Activated T-cell treated with anti-CD3 and anti-CD28 coated beads, Interleukin-2, amount 50 U/mL, for 72 hours (primary cell): ENCODE measurements around the gene UBXN6. TPM values are rescaled to one million over a fixed set of nuclear protein-coding genes. Genes with fewer than 3 reads are reported as not detected.

Experiments
- ATAC-seq, 2 donors: fragments of 150-1000 bp; cut with Tn5 transposase; replicated peaks in 1 of 2; 2 replicates each; pipeline ENCODE4 v1.10.0; 2021; ENCODE audit warnings: moderate library complexity in 2 of 2, mild to moderate bottlenecking in 1 of 2
- DNase-seq, 2 donors: peaks; one replicate each; pipeline ENCODE4 v3.0.0; 2021 to 2022; ENCODE audit warnings: mixed read lengths in 1 of 2
- H3K27ac Mint-ChIP-seq: one replicate; pipeline ENCODE4 v1.8.0; 2022; ENCODE audit warnings: mild to moderate bottlenecking, moderate library complexity, mixed read lengths
- H3K27me3 Mint-ChIP-seq: one replicate; pipeline ENCODE4 v1.8.0; 2022; ENCODE audit warnings: low read depth, mixed read lengths
- H3K36me3 Mint-ChIP-seq, 2 donors: one replicate each; pipeline ENCODE4 v1.8.0; 2022; ENCODE audit warnings: mixed read lengths in 2 of 2, mild to moderate bottlenecking in 1 of 2; ENCODE audit not compliant: insufficient read depth in 2 of 2
- H3K4me1 Mint-ChIP-seq: one replicate; pipeline ENCODE4 v1.8.0; 2022; ENCODE audit warnings: low read depth, mixed read lengths
- H3K4me3 Mint-ChIP-seq, 2 donors: one replicate each; pipeline ENCODE4 v1.8.0; 2022; ENCODE audit warnings: mild to moderate bottlenecking in 2 of 2, mixed read lengths in 2 of 2, moderate library complexity in 2 of 2
- H3K9me3 Mint-ChIP-seq, 2 donors: one replicate each; pipeline ENCODE4 v1.8.0; 2022; ENCODE audit warnings: mixed read lengths in 2 of 2
- total RNA-seq, 2 donors: library from RNA; stranded (reverse); gene quantifications; one replicate each; pipeline ENCODE4 v1.2.3, GENCODE V29; 2022

The UBXN6 gene
- total RNA-seq, 2 donors from 2014 or later: 55.2 to 61.3 TPM

- Mint-ChIP-seq H3K36me3 (peaks cover 0 to 4% of the 10 kb centered on the region in 2 donors), H3K4me3 (no peak overlapping the region), H3K27ac (no peak overlapping the region), H3K27me3 (no peaks in the 10 kb centered on the region), H3K9me3 (no peaks in the 10 kb centered on the region), H3K4me1 (no peaks in the 10 kb centered on the region)
- ATAC-seq (no peak), DNase-seq (no peak)
Measured at GRCh38 chr19:4487572-4487971, 30.0 kb upstream of the UBXN6 start.

GRCh38 chr19:4483385-4483784, 25.8 kb upstream of the UBXN6 start:
- Mint-ChIP-seq H3K9me3 (no peaks in the 10 kb centered on the region), H3K27ac (no peak overlapping the region), H3K4me3 (no peak overlapping the region), H3K4me1 (no peaks in the 10 kb centered on the region), H3K36me3 (peaks cover 0 to 2% of the 10 kb centered on the region in 2 donors), H3K27me3 (no peaks in the 10 kb centered on the region)
- ATAC-seq (no peak), DNase-seq (no peak)

GRCh38 chr19:4482721-4483364, 25.2 kb upstream of the UBXN6 start:
- no peak overlapping the region for H3K27ac Mint-ChIP-seq
- no peak overlapping the region for H3K4me3 Mint-ChIP-seq
- no peaks in the 10 kb centered on the region for H3K27me3 Mint-ChIP-seq
- H3K36me3 Mint-ChIP-seq: peaks cover 0 to 2% of the 10 kb centered on the region in 2 donors
- ATAC-seq (no peak), DNase-seq (no peak)
- H3K9me3 Mint-ChIP-seq: no peaks in the 10 kb centered on the region
- H3K4me1 Mint-ChIP-seq: no peaks in the 10 kb centered on the region

GRCh38 chr19:4477034-4477801, 19.6 kb upstream of the UBXN6 start:
- DNase-seq (no peak), ATAC-seq (no peak)
- Mint-ChIP-seq H3K27me3 (no peaks in the 10 kb centered on the region), H3K36me3 (peaks cover 2 to 4% of the 10 kb centered on the region in 2 donors), H3K4me3 (no peak overlapping the region), H3K27ac (no peak overlapping the region), H3K4me1 (peaks cover 20% of the 10 kb centered on the region), H3K9me3 (no peaks in the 10 kb centered on the region)

GRCh38 chr19:4474514-4475022, 17.0 kb upstream of the UBXN6 start:
- Mint-ChIP-seq H3K27me3 (no peaks in the 10 kb centered on the region), H3K4me3 (peak overlapping the region; percentile 88 to 90), H3K9me3 (no peaks in the 10 kb centered on the region), H3K4me1 (peaks cover 20% of the 10 kb centered on the region), H3K36me3 (peaks cover 2 to 4% of the 10 kb centered on the region in 2 donors), H3K27ac (peak overlapping the region; percentile 5)
- DNase-seq (peak in 1 of 2 donors; percentile 44), ATAC-seq (no peak)

GRCh38 chr19:4473763-4474513, 16.3 kb upstream of the UBXN6 start:
- peaks cover 2 to 4% of the 10 kb centered on the region in 2 donors for H3K36me3 Mint-ChIP-seq
- no peaks in the 10 kb centered on the region for H3K9me3 Mint-ChIP-seq
- DNase-seq (no peak), ATAC-seq (no peak)
- H3K4me1 Mint-ChIP-seq: peaks cover 20% of the 10 kb centered on the region
- no peaks in the 10 kb centered on the region for H3K27me3 Mint-ChIP-seq
- H3K4me3 Mint-ChIP-seq: peak overlapping the region; percentile 88 to 90
- peak overlapping the region; percentile 8 for H3K27ac Mint-ChIP-seq

GRCh38 chr19:4473011-4473762, 15.6 kb upstream of the UBXN6 start:
- Mint-ChIP-seq H3K27me3 (no peaks in the 10 kb centered on the region), H3K9me3 (no peaks in the 10 kb centered on the region), H3K36me3 (peaks cover 2 to 4% of the 10 kb centered on the region in 2 donors), H3K4me1 (peaks cover 20% of the 10 kb centered on the region), H3K27ac (peak overlapping the region; percentile 19), H3K4me3 (peak overlapping the region; percentile 88 to 90)
- no peak for DNase-seq
- no peak for ATAC-seq

GRCh38 chr19:4472174-4472974, 14.8 kb upstream of the UBXN6 start, which contains the start of gene HDGFL2:
TSS of gene HDGFL2 (plus strand) at chr19:4472297. CDS start at chr19:4472351, 54 bp downstream.
- peaks cover 20% of the 10 kb centered on the region for H3K4me1 Mint-ChIP-seq
- ATAC-seq: no peak
- peak within 1 kb of the TSS; percentile 88 to 90 for H3K4me3 Mint-ChIP-seq
- peaks cover 2 to 4% of the 10 kb centered on the region in 2 donors for H3K36me3 Mint-ChIP-seq
- no peaks in the 10 kb centered on the region for H3K27me3 Mint-ChIP-seq
- DNase-seq: no peak
- peak within 1 kb of the TSS; percentile 19 for H3K27ac Mint-ChIP-seq
- no peaks in the 10 kb centered on the region for H3K9me3 Mint-ChIP-seq

GRCh38 chr19:4471403-4472173, 14.0 kb upstream of the UBXN6 start:
- no peaks in the 10 kb centered on the region for H3K9me3 Mint-ChIP-seq

GRCh38 chr19:4467835-4468234, 10.2 kb upstream of the UBXN6 start:
- Mint-ChIP-seq H3K36me3 (no peaks in the 10 kb centered on the region), H3K9me3 (no peaks in the 10 kb centered on the region), H3K27ac (no peak overlapping the region), H3K4me1 (peaks cover under 1% of the 10 kb centered on the region), H3K27me3 (no peaks in the 10 kb centered on the region), H3K4me3 (no peak overlapping the region)
- DNase-seq: no peak
- ATAC-seq: no peak

More at GRCh38 chr19:4471403-4472173, 14.0 kb upstream of the UBXN6 start:
- H3K27ac Mint-ChIP-seq: no peak overlapping the region
- peaks cover 2 to 4% of the 10 kb centered on the region in 2 donors for H3K36me3 Mint-ChIP-seq
- H3K27me3 Mint-ChIP-seq: no peaks in the 10 kb centered on the region
- ATAC-seq (peak; percentile 89 to 90), DNase-seq (peak; percentile 98 to 99)
- peaks cover 20% of the 10 kb centered on the region for H3K4me1 Mint-ChIP-seq
- no peak overlapping the region for H3K4me3 Mint-ChIP-seq

GRCh38 chr19:4464815-4465581, 7.4 kb upstream of the UBXN6 start:
- no peaks in the 10 kb centered on the region for H3K36me3 Mint-ChIP-seq
- no peaks in the 10 kb centered on the region for H3K27me3 Mint-ChIP-seq
- H3K27ac Mint-ChIP-seq: no peak overlapping the region
- no peak overlapping the region for H3K4me3 Mint-ChIP-seq
- no peak for ATAC-seq
- H3K4me1 Mint-ChIP-seq: no peaks in the 10 kb centered on the region
- H3K9me3 Mint-ChIP-seq: no peaks in the 10 kb centered on the region
- DNase-seq: no peak
